H9 (cell line): Measurements from ENCODE around the gene PIEZO2. TPM values are rescaled to one million over a fixed set of nuclear protein-coding genes. Genes with fewer than 3 reads are reported as not detected.

Experiments used
- DNase-seq: peaks from one replicate; pipeline ENCODE4 v3.0.0-alpha.2; 2017
- H2AFZ ChIP-seq: one replicate; pipeline ENCODE4 v1.6.1; 2013; ENCODE audit warnings: mild to moderate bottlenecking, low read length, control low read depth, moderate library complexity
- H2AK5ac ChIP-seq: 2 replicates; pipeline ENCODE4 v1.6.1; 2013; ENCODE audit warnings: low read length, control low read depth, mixed read lengths; ENCODE audit not compliant: insufficient read length
- H2BK120ac ChIP-seq: one replicate; pipeline ENCODE4 v1.6.1; 2013; ENCODE audit warnings: low read depth, mild to moderate bottlenecking, low read length, control low read depth, inconsistent platforms; ENCODE audit not compliant: poor library complexity, severe bottlenecking
- H2BK12ac ChIP-seq: 2 replicates; pipeline ENCODE4 v1.6.1; 2013; ENCODE audit warnings: low read length, control low read depth, mixed read lengths, low read depth; ENCODE audit not compliant: insufficient read length
- H2BK15ac ChIP-seq: 2 replicates; pipeline ENCODE4 v1.6.1; 2013; ENCODE audit warnings: low read depth, low read length, control low read depth
- H2BK20ac ChIP-seq: one replicate; pipeline ENCODE4 v1.6.1; 2013; ENCODE audit warnings: low read depth, mild to moderate bottlenecking, low read length, control low read depth, inconsistent platforms; ENCODE audit not compliant: poor library complexity, severe bottlenecking
- H2BK5ac ChIP-seq: 2 replicates; pipeline ENCODE4 v1.6.1; 2013; ENCODE audit warnings: low read length, control low read depth, mixed read lengths; ENCODE audit not compliant: insufficient read length
- H3K14ac ChIP-seq: 2 replicates; pipeline ENCODE4 v1.6.1; 2013; ENCODE audit warnings: low read length, control low read depth; ENCODE audit not compliant: insufficient read depth
- H3K18ac ChIP-seq: 2 replicates; pipeline ENCODE4 v1.6.1; 2013; ENCODE audit warnings: low read depth, mild to moderate bottlenecking, mixed read lengths, low read length, control low read depth; ENCODE audit not compliant: insufficient read length
- H3K23ac ChIP-seq: 2 replicates; pipeline ENCODE4 v1.6.1; 2013; ENCODE audit warnings: low read length, control low read depth, mixed read lengths, low read depth; ENCODE audit not compliant: insufficient read length
- H3K23me2 ChIP-seq: 2 replicates; pipeline ENCODE4 v1.6.1; 2013; ENCODE audit warnings: low read depth, mild to moderate bottlenecking, mixed read lengths, low read length, control low read depth; ENCODE audit not compliant: insufficient read length, poor library complexity, severe bottlenecking
- H3K27ac ChIP-seq: 2 replicates; pipeline ENCODE4 v1.5.1; 2013; ENCODE audit warnings: low read length, control low read depth, mixed read lengths, low read depth; ENCODE audit not compliant: insufficient read length
- H3K27me3 ChIP-seq: 2 replicates; pipeline ENCODE4 v1.6.1; 2013; ENCODE audit warnings: low read length, control low read depth, inconsistent platforms; ENCODE audit not compliant: insufficient read depth
- H3K4ac ChIP-seq: 2 replicates; pipeline ENCODE4 v1.6.1; 2013; ENCODE audit warnings: low read depth, mild to moderate bottlenecking, control low read depth, inconsistent platforms, low read length, moderate library complexity
- H3K4me1 ChIP-seq: 2 replicates; pipeline ENCODE4 v1.6.1; 2013; ENCODE audit warnings: low read length, control low read depth, inconsistent platforms; ENCODE audit not compliant: insufficient read depth
- H3K4me2 ChIP-seq: 2 replicates; pipeline ENCODE4 v1.6.1; 2013; ENCODE audit warnings: low read length, control low read depth, mixed read lengths; ENCODE audit not compliant: insufficient read length, insufficient read depth
- H3K56ac ChIP-seq: 2 replicates; pipeline ENCODE4 v1.6.1; 2013; ENCODE audit warnings: low read depth, mild to moderate bottlenecking, mixed read lengths, low read length, control low read depth; ENCODE audit not compliant: insufficient read length
- H3K79me1 ChIP-seq: 2 replicates; pipeline ENCODE4 v1.6.1; 2013; ENCODE audit warnings: low read depth, mild to moderate bottlenecking, moderate library complexity, low read length, control low read depth, inconsistent platforms; ENCODE audit not compliant: insufficient read depth, poor library complexity, severe bottlenecking
- H3K79me2 ChIP-seq: 2 replicates; pipeline ENCODE4 v1.6.1; 2013; ENCODE audit warnings: low read length, control low read depth, inconsistent platforms; ENCODE audit not compliant: insufficient read depth
- H3K9ac ChIP-seq: 2 replicates; pipeline ENCODE4 v1.6.1; 2013; ENCODE audit warnings: low read length, control low read depth, mixed read lengths; ENCODE audit not compliant: insufficient read length; ENCODE audit errors: extremely low read depth
- H3K9me3 ChIP-seq: one replicate; pipeline ENCODE4 v1.6.1; 2013; ENCODE audit warnings: low read depth, low read length, inconsistent platforms; ENCODE audit not compliant: control insufficient read depth
- H3T11ph ChIP-seq: one replicate; pipeline ENCODE4 v1.6.1; 2013; ENCODE audit warnings: mild to moderate bottlenecking, low read length, control low read depth, inconsistent platforms
- H4K20me1 ChIP-seq: one replicate; pipeline ENCODE4 v1.6.1; 2013; ENCODE audit not compliant: control insufficient read depth, insufficient read length, insufficient read depth
- H4K5ac ChIP-seq: 2 replicates; pipeline ENCODE4 v1.6.1; 2013; ENCODE audit warnings: low read depth, mild to moderate bottlenecking, mixed read lengths, low read length, control low read depth; ENCODE audit not compliant: insufficient read length
- H4K8ac ChIP-seq: replicated peaks from 2 replicates; pipeline ENCODE4 v1.6.1; 2013; ENCODE audit warnings: low read length, control low read depth, mixed read lengths, low read depth; ENCODE audit not compliant: insufficient read length
- H4K91ac ChIP-seq: 2 replicates; pipeline ENCODE4 v1.6.1; 2013; ENCODE audit warnings: low read depth, mild to moderate bottlenecking, moderate library complexity, mixed read lengths, low read length, control low read depth; ENCODE audit not compliant: insufficient read length
- H3K27ac Mint-ChIP-seq, 3 experiments: 2 replicates in 2 of 3; 3 replicates in 1 of 3; pipeline ENCODE4 v1.8.0; 2020 to 2021; ENCODE audit warnings: mixed read lengths in 3 of 3, mild to moderate bottlenecking in 1 of 3, moderate library complexity in 1 of 3
- H3K27me3 Mint-ChIP-seq: 2 replicates; pipeline ENCODE4 v1.8.0; 2021; ENCODE audit warnings: low read depth, mild to moderate bottlenecking, moderate library complexity, mixed read lengths
- H3K36me3 Mint-ChIP-seq, 3 experiments: 2 replicates in 2 of 3; 3 replicates in 1 of 3; pipeline ENCODE4 v1.8.0; 2020 to 2021; ENCODE audit warnings: low read depth in 3 of 3, mixed read lengths in 3 of 3; ENCODE audit not compliant: insufficient read depth in 1 of 3
- H3K4me1 Mint-ChIP-seq, 2 experiments: 2 replicates each; pipeline ENCODE4 v1.8.0; 2020; ENCODE audit warnings: mixed read lengths in 2 of 2
- H3K4me3 Mint-ChIP-seq, 2 experiments: 2 replicates in 1 of 2; 3 replicates in 1 of 2; pipeline ENCODE4 v1.8.0; 2020 to 2021; ENCODE audit warnings: mild to moderate bottlenecking in 2 of 2, mixed read lengths in 2 of 2, moderate library complexity in 1 of 2
- H3K9me3 Mint-ChIP-seq, 2 experiments: 2 replicates in 1 of 2; 3 replicates in 1 of 2; pipeline ENCODE4 v1.8.0; 2020; ENCODE audit warnings: mild to moderate bottlenecking in 2 of 2, mixed read lengths in 2 of 2, moderate library complexity in 1 of 2
- CTCF ChIP-seq: fragments of 200-600 bp; sonication (generic); conservative IDR thresholded peaks from 3 replicates; pipeline ENCODE4 v1.8.0; 2021; ENCODE audit warnings: antibody characterized with exemption, mild to moderate bottlenecking
- WGBS: extraction: QIAGEN DNeasy Blood & Tissue Kit; methylation state at CpG from one replicate; pipeline ENCODE4 v1.1.7; 2013; ENCODE audit warnings: missing lambda C conversion rate, low lambda C conversion rate, mixed read lengths; ENCODE audit not compliant: insufficient read length; ENCODE audit errors: extremely low coverage; 5-methylcytosine and 5-hydroxymethylcytosine counted together
- total RNA-seq: library from RNA; stranded (reverse); gene quantifications from 2 replicates; pipeline ENCODE4 v1.2.1, GENCODE V29; 2021

Gene PIEZO2
- total RNA-seq, 1 experiment from 2014 or later = 3.9 TPM

- H3K56ac ChIP-seq = no peak overlapping the region
- no peak overlapping the region for H2BK120ac ChIP-seq
- no peak overlapping the region for H2AK5ac ChIP-seq
- H3K27me3 ChIP-seq = no peaks in the 10 kb centered on the region
- Mint-ChIP-seq H3K4me1 (no peaks in the 10 kb centered on the region), H3K27ac (no peak overlapping the region), H3K27me3 (no peaks in the 10 kb centered on the region; the same call in 1 of the 2 replicates), H3K36me3 (no peaks in the 10 kb centered on the region; a peak in 1 of 7 replicates), H3K4me3 (no peak overlapping the region), H3K9me3 (no peaks in the 10 kb centered on the region; a peak in 1 of 5 replicates)
- no peak overlapping the region for H2BK15ac ChIP-seq
- no peak overlapping the region for H3K4ac ChIP-seq
- no peak overlapping the region for H2BK20ac ChIP-seq
- no peak overlapping the region for H2BK5ac ChIP-seq
- no peaks in the 10 kb centered on the region for H3K79me1 ChIP-seq
- H2AFZ ChIP-seq = no peak overlapping the region
- no peaks in the 10 kb centered on the region for H3K4me1 ChIP-seq
- no peaks in the 10 kb centered on the region for H3K9me3 ChIP-seq
- no peak overlapping the region for H3K14ac ChIP-seq
- TF ChIP-seq CTCF = no peak
- H4K91ac ChIP-seq = no peak overlapping the region
- no peak overlapping the region for H2BK12ac ChIP-seq
- WGBS = no CpG with 5 or more reads among the region's 3 CpGs
- no peak overlapping the region for H3K9ac ChIP-seq
- no peak for DNase-seq
- H3K23me2 ChIP-seq = no peaks in the 10 kb centered on the region
- H3T11ph ChIP-seq = no peak overlapping the region
- H4K20me1 ChIP-seq = no peaks in the 10 kb centered on the region
- H3K23ac ChIP-seq = no peak overlapping the region
- H3K4me2 ChIP-seq = no peak overlapping the region
- no peak overlapping the region for H4K5ac ChIP-seq
- H3K27ac ChIP-seq = no peak overlapping the region
- H3K18ac ChIP-seq = no peak overlapping the region
- no peak overlapping the region for H4K8ac ChIP-seq
- H3K79me2 ChIP-seq = no peaks in the 10 kb centered on the region
These were observed 430.6 kb downstream of the PIEZO2 start for GRCh38 chr18:10718809-10719208.
